MM.1S (cell line): ENCODE measurements around the gene HELZ2.

ENCODE experiments used
- EZH2phosphoT487 ChIP-seq: fragments of 300-600 bp; sonication (generic); IDR thresholded peaks from 2 replicates; pipeline ENCODE4 v1.6.1; 2018; ENCODE audit warnings: antibody characterized with exemption, low read length
- TF ChIP-seq, protein P1 (sequence below): fragments of 300-600 bp; sonication (generic); IDR thresholded peaks from 2 replicates; pipeline ENCODE4 v1.5.1; 2016; ENCODE audit warnings: antibody characterized with exemption, low read length, mixed read lengths

DNA sequence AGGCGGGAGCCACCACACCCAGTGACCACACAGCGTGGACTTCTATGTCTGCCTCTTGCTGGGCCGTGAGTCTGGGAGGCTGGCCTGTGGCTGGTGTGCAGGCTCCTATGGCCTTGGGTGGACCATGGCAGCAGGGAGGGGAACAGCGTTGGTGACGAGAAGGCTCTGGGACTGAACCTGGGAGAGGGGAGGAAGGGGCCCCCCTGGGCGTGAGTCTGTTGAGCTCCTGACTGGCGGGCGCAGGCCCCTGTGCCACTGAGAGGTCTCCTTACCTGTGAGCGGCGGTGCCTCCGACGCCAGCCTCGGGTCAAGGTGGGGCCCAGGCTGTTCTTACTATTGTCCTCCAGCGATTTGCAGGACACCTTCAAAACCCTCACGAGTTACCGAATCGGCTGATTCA, 12.8 kb upstream of the HELZ2 start:
- TF ChIP-seq, protein P1, sequence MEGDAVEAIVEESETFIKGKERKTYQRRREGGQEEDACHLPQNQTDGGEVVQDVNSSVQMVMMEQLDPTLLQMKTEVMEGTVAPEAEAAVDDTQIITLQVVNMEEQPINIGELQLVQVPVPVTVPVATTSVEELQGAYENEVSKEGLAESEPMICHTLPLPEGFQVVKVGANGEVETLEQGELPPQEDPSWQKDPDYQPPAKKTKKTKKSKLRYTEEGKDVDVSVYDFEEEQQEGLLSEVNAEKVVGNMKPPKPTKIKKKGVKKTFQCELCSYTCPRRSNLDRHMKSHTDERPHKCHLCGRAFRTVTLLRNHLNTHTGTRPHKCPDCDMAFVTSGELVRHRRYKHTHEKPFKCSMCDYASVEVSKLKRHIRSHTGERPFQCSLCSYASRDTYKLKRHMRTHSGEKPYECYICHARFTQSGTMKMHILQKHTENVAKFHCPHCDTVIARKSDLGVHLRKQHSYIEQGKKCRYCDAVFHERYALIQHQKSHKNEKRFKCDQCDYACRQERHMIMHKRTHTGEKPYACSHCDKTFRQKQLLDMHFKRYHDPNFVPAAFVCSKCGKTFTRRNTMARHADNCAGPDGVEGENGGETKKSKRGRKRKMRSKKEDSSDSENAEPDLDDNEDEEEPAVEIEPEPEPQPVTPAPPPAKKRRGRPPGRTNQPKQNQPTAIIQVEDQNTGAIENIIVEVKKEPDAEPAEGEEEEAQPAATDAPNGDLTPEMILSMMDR, result no peak
- TF ChIP-seq EZH2phosphoT487, result no peak
